NCI-H2227 (cell line): ENCODE data around the gene SKIDA1.

Source experiments
- DNase-seq: peaks from one replicate; lab custom pipeline; 2025; ENCODE audit not compliant: unreplicated experiment; lab: John Stamatoyannopoulos, UW

The SKIDA1 gene

DNA sequence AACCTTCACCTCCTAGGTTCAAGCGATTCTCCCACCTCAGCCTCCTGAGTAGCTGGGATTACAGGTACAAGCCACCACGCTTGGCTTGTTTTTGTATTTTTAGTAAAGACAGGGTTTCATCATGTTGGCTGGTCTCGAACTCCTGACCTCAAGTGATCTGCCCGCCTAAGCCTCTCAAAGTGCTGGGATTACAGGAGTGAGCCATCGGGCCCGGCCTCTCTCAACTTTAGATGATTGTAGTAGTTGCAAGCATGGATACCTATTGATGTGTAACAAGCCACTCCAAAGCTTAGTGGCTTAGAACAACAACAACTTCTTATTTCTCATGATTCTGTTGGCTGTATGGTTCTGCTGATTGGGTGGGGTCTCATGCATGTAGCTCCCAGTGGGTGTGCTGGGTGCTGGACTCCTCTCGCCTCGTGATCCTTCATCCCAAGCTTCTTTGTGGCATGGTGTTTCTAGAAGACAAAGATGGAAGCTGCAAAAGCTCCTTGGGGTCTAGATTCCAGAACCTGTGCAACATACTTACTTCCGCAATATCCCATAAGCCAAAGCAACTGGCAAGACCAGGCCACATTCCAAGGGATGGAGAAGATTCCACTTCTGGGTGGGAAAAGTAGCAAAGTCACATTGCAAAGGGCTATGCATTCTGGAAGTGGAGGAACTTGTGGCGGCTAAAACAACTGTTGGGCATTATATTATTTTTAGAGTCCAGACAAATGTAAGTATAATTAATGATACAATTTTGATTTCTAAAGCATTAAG is 37.9 kb downstream of the SKIDA1 start:
- DNase-seq: no peak

DNA sequence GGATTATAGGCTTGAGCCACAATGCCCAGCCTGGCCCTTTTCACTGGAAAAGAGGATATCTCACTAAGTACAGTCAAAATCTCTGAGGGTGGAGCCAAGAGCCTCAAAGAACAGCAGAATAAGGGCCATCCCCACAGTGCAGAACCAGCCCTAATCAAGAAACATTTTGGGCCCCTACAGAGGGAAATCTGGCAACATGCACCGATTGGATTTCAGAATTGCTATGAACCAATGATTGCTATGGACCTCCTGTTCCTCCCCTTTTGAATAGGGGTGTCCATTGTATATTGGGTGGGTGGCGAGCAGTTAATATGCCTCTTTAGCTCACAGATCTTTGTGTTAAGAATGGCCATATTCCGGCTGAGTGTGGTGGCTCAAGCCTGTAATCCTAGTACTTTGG is 42.7 kb downstream of the SKIDA1 start:
- no peak for DNase-seq

GRCh38 chr10:21481407-21481806 is 44.1 kb downstream of the SKIDA1 start:
- DNase-seq: no peak

DNA sequence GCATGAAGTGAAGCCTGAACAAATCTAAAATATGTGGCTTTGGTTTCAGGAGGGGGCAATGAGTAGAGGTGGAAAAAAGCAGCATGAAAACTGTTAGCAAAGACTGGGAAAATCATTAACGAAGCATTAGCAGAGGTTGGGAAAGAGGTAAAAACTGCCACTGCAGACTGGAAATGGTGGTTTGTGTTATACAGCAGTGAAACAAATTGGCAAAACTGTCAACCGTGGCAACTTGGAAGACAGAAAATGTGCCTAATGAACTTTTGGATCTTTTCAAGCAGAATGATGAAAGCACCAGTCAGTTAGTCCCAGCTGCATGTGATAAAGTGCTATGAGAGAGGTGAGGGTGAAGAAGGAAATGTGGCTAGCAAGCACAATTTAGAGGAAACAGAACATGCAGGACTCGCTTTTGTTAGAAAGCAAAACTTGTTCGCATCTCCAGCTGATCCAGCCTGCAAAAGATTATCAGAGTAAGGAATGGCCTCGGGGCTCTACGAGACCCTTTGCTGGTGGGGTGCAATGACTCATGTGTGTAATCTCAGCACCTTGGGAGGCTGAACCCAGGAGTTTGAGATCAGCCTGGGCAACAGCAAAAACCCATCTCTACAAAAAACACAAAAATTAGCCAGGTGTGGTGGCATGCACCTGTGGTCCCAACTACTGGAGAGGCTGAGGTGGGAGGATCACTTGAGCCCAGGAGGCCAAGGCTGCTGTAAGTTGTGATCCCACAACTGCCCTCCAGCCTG is 45.7 kb downstream of the SKIDA1 start:
- DNase-seq: no peak

GRCh38 chr10:21475393-21475792 is 50.1 kb downstream of the SKIDA1 start:
- DNase-seq: no peak

DNA sequence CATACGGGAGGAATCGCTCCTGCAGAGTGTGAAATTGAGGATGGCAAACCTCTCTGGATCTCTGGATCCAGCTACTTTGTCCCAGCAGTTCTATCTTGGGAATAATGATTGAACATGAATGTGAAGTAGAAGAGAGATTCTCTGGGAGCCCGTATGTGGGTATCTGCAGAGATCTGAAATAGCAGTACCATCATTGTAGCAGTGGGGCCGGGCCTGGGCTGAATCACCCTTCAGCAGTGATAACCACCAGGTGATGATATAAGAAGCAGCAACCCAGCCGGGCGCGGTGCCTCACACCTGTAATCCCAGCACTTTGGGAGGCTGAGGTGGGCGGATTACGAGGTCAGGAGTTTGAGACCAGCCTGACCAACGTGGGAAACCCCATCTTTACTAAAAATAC is 51.9 kb downstream of the SKIDA1 start:
- no peak for DNase-seq

GRCh38 chr10:21473135-21473534 is 52.3 kb downstream of the SKIDA1 start:
- DNase-seq: no peak

DNA sequence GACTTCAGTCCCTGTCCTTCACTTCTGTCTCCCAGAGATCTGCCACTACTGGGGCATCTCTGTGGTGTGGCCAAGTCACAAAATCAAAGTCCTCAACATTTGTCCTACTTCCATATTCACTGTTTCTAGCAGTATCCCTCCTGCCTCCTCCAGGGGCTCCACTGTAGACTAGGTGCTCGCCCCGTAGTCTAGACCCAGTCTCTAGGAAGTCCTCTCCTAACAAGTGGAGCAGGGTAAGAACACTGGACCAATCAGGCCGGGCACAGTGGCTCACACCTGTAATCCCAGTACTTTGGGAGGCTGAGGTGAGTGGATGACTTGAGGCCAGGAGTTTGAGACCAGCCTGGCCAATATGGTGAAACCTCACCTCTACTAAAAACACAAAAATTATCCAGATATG is 57.4 kb downstream of the SKIDA1 start:
- no peak for DNase-seq

DNA sequence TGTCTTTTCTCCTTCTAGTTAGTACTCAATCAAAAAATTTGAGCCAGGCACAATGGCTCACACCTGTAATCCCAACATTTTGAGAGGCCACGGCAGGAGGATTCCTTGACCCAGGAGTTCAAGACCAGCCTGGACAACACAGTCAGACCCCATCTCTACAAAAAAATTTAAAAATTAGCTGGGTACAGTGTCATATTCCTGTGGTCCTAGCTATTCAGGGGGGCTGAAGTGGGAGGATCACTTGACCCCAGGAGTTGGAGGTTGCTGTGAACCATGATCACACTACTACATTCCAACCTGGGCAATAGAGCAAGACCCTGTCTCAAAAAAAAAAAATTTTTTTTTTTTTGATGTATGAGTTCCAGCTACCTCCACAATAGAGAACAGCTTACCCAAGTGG is 57.8 kb downstream of the SKIDA1 start:
- no peak for DNase-seq

- no peak for DNase-seq
Measured at GRCh38 chr10:21464134-21464533, 61.3 kb downstream of the SKIDA1 start.
